ENCODE results near the gene RBPJ.

RBPJ gene

DNA sequence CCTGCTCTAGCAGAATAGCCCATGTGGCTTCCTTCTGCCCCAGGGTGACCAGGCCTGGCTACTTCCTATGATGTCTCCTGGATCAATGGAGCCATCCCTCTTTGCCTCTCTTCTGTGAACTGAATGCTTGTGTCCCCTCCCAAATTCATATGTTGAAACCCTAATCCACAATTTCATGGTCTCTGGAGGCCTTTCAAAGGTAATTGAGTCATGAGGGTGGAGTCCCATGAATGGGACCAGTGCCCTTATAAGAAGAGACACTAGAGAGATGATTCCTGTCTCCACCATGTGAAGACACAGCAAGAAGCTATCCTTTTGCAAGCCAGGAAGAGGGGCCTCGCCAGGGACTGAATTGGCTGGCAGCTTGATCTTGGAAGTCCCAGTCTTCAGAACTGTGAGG, 151.1 kb downstream of the RBPJ start:
- Histone ChIP-seq H3K79me1 (replicated peaks; ENCODE audit: low read length, poor library complexity, severe bottlenecking) (no peaks in the 10 kb centered on the region), H3K9me3 (ENCODE audit: control insufficient read depth, low read length) (peaks cover 5% of the 10 kb centered on the region), H4K8ac (ENCODE audit: low read length) (no peak overlapping the region), H2AFZ (ENCODE audit: low read depth, low read length) (no peak overlapping the region), H2BK5ac (ENCODE audit: low read depth, low read length, poor library complexity, severe bottlenecking) (no peak overlapping the region), H3K27me3 (ENCODE audit: control insufficient read depth in 1 of 2, insufficient read depth in 1 of 2, low read length in 2 of 2) (no peaks in the 10 kb centered on the region), H2BK120ac (ENCODE audit: low read depth, low read length) (no peak overlapping the region), H3K4ac (ENCODE audit: low read depth in 1 of 2, low read length in 2 of 2) (no peak overlapping the region), H4K91ac (ENCODE audit: low read length) (no peak overlapping the region), H3K4me3 (ENCODE audit: insufficient read depth in 1 of 2, low read depth in 1 of 2, low read length in 2 of 2) (no peak overlapping the region), H3K4me2 (ENCODE audit: low read length, poor library complexity, severe bottlenecking) (no peak overlapping the region), H3K27ac (ENCODE audit: low read length, poor library complexity, severe bottlenecking) (no peak overlapping the region), H3K18ac (ENCODE audit: low read depth in 1 of 2, low read length in 2 of 2) (no peak overlapping the region), H2BK15ac (ENCODE audit: low read depth, poor library complexity, severe bottlenecking) (no peak overlapping the region), H3K23ac (ENCODE audit: low read length in 2 of 2) (no peak overlapping the region), H3K14ac (ENCODE audit: low read length in 2 of 2) (no peak overlapping the region), H3K9ac (ENCODE audit: low read length) (no peak overlapping the region), H3K36me3 (ENCODE audit: control insufficient read depth in 1 of 2, insufficient read depth in 2 of 2, low read depth in 1 of 2, low read length in 2 of 2) (no peaks in the 10 kb centered on the region), H2AK5ac (ENCODE audit: low read length, severe bottlenecking) (no peak overlapping the region), H3K4me1 (ENCODE audit: control insufficient read depth, insufficient read depth, low read depth, low read length) (no peaks in the 10 kb centered on the region), H2BK12ac (ENCODE audit: low read length in 2 of 2) (no peak overlapping the region)
- WGBS = 83% methylated on average over 1 of the region's 1 CpG
- no peak for DNase-seq

DNA sequence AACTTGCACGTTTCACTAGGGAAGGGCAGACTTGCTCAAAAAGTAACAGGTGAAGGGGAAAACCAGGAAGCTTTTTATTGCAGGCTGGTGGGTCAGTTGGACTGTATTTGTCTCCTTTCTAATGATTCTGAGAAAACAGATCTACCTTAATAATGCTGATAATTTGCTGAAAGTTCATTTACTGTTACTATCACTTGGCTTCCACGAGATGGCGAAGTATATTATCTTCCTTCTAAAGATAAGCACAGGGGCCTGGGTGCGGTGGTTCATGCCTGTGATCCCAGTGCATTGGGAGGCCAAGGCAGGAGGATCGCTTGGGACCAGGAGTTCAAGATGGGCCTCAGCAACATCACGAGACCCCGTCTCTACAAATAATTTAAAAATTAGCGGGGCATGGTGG, 153.1 kb downstream of the RBPJ start:
- Histone ChIP-seq H3K23ac (ENCODE audit: low read length in 2 of 2) (no peak overlapping the region), H3K18ac (ENCODE audit: low read depth in 1 of 2, low read length in 2 of 2) (no peak overlapping the region), H3K4me1 (ENCODE audit: control insufficient read depth, insufficient read depth, low read depth, low read length) (no peaks in the 10 kb centered on the region), H3K4ac (ENCODE audit: low read depth in 1 of 2, low read length in 2 of 2) (no peak overlapping the region), H3K4me3 (ENCODE audit: insufficient read depth in 1 of 2, low read depth in 1 of 2, low read length in 2 of 2) (no peak overlapping the region), H3K79me1 (replicated peaks; ENCODE audit: low read length, poor library complexity, severe bottlenecking) (no peaks in the 10 kb centered on the region), H3K9me3 (ENCODE audit: control insufficient read depth, low read length) (no peaks in the 10 kb centered on the region), H3K27me3 (ENCODE audit: control insufficient read depth in 1 of 2, insufficient read depth in 1 of 2, low read length in 2 of 2) (no peaks in the 10 kb centered on the region), H3K9ac (ENCODE audit: low read length) (no peak overlapping the region), H2BK12ac (ENCODE audit: low read length in 2 of 2) (no peak overlapping the region), H2BK5ac (ENCODE audit: low read depth, low read length, poor library complexity, severe bottlenecking) (no peak overlapping the region), H2AK5ac (ENCODE audit: low read length, severe bottlenecking) (no peak overlapping the region), H4K8ac (ENCODE audit: low read length) (no peak overlapping the region), H3K4me2 (ENCODE audit: low read length, poor library complexity, severe bottlenecking) (no peak overlapping the region), H2BK15ac (ENCODE audit: low read depth, poor library complexity, severe bottlenecking) (no peak overlapping the region), H3K27ac (ENCODE audit: low read length, poor library complexity, severe bottlenecking) (no peak overlapping the region), H3K36me3 (ENCODE audit: control insufficient read depth in 1 of 2, insufficient read depth in 2 of 2, low read depth in 1 of 2, low read length in 2 of 2) (no peaks in the 10 kb centered on the region), H2AFZ (ENCODE audit: low read depth, low read length) (no peak overlapping the region), H3K14ac (ENCODE audit: low read length in 2 of 2) (no peak overlapping the region), H4K91ac (ENCODE audit: low read length) (no peak overlapping the region), H2BK120ac (ENCODE audit: low read depth, low read length) (no peak overlapping the region)
- WGBS = 96% methylated on average over 8 of the region's 8 CpGs
- DNase-seq = no peak

DNA sequence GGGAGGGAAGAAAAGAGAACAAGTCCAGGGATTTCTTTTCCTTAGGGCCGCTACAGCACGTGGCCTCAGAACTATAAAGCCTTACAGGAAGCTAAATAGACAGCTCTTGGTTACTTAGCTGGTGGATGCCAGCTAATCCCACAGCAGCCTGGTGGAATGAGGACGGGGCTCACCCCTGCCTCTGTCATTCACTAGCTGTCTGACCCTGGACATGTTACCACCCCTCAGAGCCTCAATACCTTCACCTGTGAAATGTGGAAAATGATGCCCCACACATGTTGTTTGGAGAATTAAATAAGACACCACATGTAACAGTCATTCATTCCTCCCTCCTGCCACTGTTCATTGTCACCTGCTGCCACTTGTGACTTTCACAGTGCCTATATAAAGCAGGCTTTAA, 153.7 kb downstream of the RBPJ start:
- 88% methylated on average over 3 of the region's 3 CpGs for WGBS
- Histone ChIP-seq H4K8ac (ENCODE audit: low read length) (no peak overlapping the region), H3K27me3 (ENCODE audit: control insufficient read depth in 1 of 2, insufficient read depth in 1 of 2, low read length in 2 of 2) (no peaks in the 10 kb centered on the region), H2BK120ac (ENCODE audit: low read depth, low read length) (no peak overlapping the region), H3K9ac (ENCODE audit: low read length) (no peak overlapping the region), H3K4ac (ENCODE audit: low read depth in 1 of 2, low read length in 2 of 2) (no peak overlapping the region), H2BK12ac (ENCODE audit: low read length in 2 of 2) (no peak overlapping the region), H3K27ac (ENCODE audit: low read length, poor library complexity, severe bottlenecking) (no peak overlapping the region), H3K4me1 (ENCODE audit: control insufficient read depth, insufficient read depth, low read depth, low read length) (no peaks in the 10 kb centered on the region), H3K79me1 (replicated peaks; ENCODE audit: low read length, poor library complexity, severe bottlenecking) (no peaks in the 10 kb centered on the region), H2AK5ac (ENCODE audit: low read length, severe bottlenecking) (no peak overlapping the region), H3K9me3 (ENCODE audit: control insufficient read depth, low read length) (no peaks in the 10 kb centered on the region), H3K36me3 (ENCODE audit: control insufficient read depth in 1 of 2, insufficient read depth in 2 of 2, low read depth in 1 of 2, low read length in 2 of 2) (no peaks in the 10 kb centered on the region), H4K91ac (ENCODE audit: low read length) (no peak overlapping the region), H3K23ac (ENCODE audit: low read length in 2 of 2) (no peak overlapping the region), H3K4me2 (ENCODE audit: low read length, poor library complexity, severe bottlenecking) (no peak overlapping the region), H3K4me3 (ENCODE audit: insufficient read depth in 1 of 2, low read depth in 1 of 2, low read length in 2 of 2) (no peak overlapping the region), H2BK15ac (ENCODE audit: low read depth, poor library complexity, severe bottlenecking) (no peak overlapping the region), H2AFZ (ENCODE audit: low read depth, low read length) (no peak overlapping the region), H3K18ac (ENCODE audit: low read depth in 1 of 2, low read length in 2 of 2) (no peak overlapping the region), H2BK5ac (ENCODE audit: low read depth, low read length, poor library complexity, severe bottlenecking) (no peak overlapping the region), H3K14ac (ENCODE audit: low read length in 2 of 2) (no peak overlapping the region)
- DNase-seq = no peak

DNA sequence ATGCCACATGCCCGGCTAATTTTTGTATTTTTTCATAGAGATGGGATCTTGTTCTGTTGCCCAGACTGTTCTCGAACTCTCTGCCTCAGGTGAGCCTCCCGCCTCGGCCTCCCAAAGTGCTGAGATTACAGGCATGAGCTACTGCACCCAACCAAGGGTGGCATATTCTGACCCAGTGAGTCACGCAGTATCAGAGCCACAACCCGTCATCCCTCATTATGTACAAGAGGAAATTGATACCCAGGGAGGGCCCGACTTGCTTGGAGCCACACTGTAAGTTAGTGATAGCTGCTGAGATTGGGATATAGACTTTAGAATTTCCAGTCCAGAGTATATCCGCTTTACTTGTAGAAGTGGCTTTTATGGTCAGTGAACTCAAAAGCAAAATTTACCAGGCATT, 154.9 kb downstream of the RBPJ start:
- Histone ChIP-seq H3K4ac (ENCODE audit: low read depth in 1 of 2, low read length in 2 of 2) (no peak overlapping the region), H2AK5ac (ENCODE audit: low read length, severe bottlenecking) (no peak overlapping the region), H3K9me3 (ENCODE audit: control insufficient read depth, low read length) (no peaks in the 10 kb centered on the region), H4K8ac (ENCODE audit: low read length) (no peak overlapping the region), H3K27me3 (ENCODE audit: control insufficient read depth in 1 of 2, insufficient read depth in 1 of 2, low read length in 2 of 2) (no peaks in the 10 kb centered on the region), H3K4me3 (ENCODE audit: insufficient read depth in 1 of 2, low read depth in 1 of 2, low read length in 2 of 2) (no peak overlapping the region), H2BK12ac (ENCODE audit: low read length in 2 of 2) (no peak overlapping the region), H3K14ac (ENCODE audit: low read length in 2 of 2) (no peak overlapping the region), H2BK15ac (ENCODE audit: low read depth, poor library complexity, severe bottlenecking) (no peak overlapping the region), H2BK5ac (ENCODE audit: low read depth, low read length, poor library complexity, severe bottlenecking) (no peak overlapping the region), H3K36me3 (ENCODE audit: control insufficient read depth in 1 of 2, insufficient read depth in 2 of 2, low read depth in 1 of 2, low read length in 2 of 2) (no peaks in the 10 kb centered on the region), H4K91ac (ENCODE audit: low read length) (no peak overlapping the region), H3K23ac (ENCODE audit: low read length in 2 of 2) (no peak overlapping the region), H3K27ac (ENCODE audit: low read length, poor library complexity, severe bottlenecking) (no peak overlapping the region), H3K79me1 (replicated peaks; ENCODE audit: low read length, poor library complexity, severe bottlenecking) (no peaks in the 10 kb centered on the region), H2AFZ (ENCODE audit: low read depth, low read length) (no peak overlapping the region), H3K9ac (ENCODE audit: low read length) (no peak overlapping the region), H3K18ac (ENCODE audit: low read depth in 1 of 2, low read length in 2 of 2) (no peak overlapping the region), H3K4me2 (ENCODE audit: low read length, poor library complexity, severe bottlenecking) (no peak overlapping the region), H3K4me1 (ENCODE audit: control insufficient read depth, insufficient read depth, low read depth, low read length) (no peaks in the 10 kb centered on the region), H2BK120ac (ENCODE audit: low read depth, low read length) (no peak overlapping the region)
- no peak for DNase-seq
- WGBS = 86% methylated on average over 7 of the region's 8 CpGs
